Adrenal gland (tissue), 12 donors: Measurements from ENCODE around the gene SYPL2. TPM values are rescaled to one million over a fixed set of nuclear protein-coding genes. Genes with fewer than 3 reads are reported as not detected.

Experiments used
- DNase-seq, 7 donors: peaks; one replicate each; pipeline ENCODE4 v3.0.0-alpha.2; 2019 to 2020
- H3K27ac ChIP-seq, 5 donors: fragments of 200-600 bp; sonication (generic) in 4 of 5; 1 replicate in 3 of 5; 2 replicates in 2 of 5; pipeline versions ENCODE4 v1.5.1 to v1.8.0; 2016 to 2020; ENCODE audit warnings: mild to moderate bottlenecking in 1 of 5
- H3K27me3 ChIP-seq: fragments of 200-600 bp; 2 replicates; pipeline ENCODE4 v1.8.0; 2021
- H3K36me3 ChIP-seq, 2 donors: fragments of 200-600 bp; replicated peaks in 1 of 2; 1 replicate in 1 of 2; 2 replicates in 1 of 2; pipeline versions ENCODE4 v1.5.1 to v1.8.0; 2018 to 2022
- H3K4me1 ChIP-seq, 2 donors: fragments of 200-600 bp; replicated peaks in 1 of 2; 1 replicate in 1 of 2; 2 replicates in 1 of 2; pipeline versions ENCODE4 v1.5.1 to v1.8.0; 2018 to 2021
- H3K4me3 ChIP-seq, 4 donors: fragments of 200-600 bp; sonication (generic) in 3 of 4; one replicate each; pipeline ENCODE4 v1.5.1; 2016 to 2018
- H3K9me3 ChIP-seq, 3 donors: fragments of 200-600 bp; sonication (generic) in 1 of 3; replicated peaks in 1 of 3; 1 replicate in 2 of 3; 2 replicates in 1 of 3; pipeline versions ENCODE4 v1.5.1 to v1.8.0; 2016 to 2021
- POLR2A ChIP-seq, 2 donors: fragments of 450-650 bp; IDR thresholded peaks; one replicate each; pipeline ENCODE4 v1.6.1; 2017; ENCODE audit warnings: antibody characterized with exemption in 2 of 2, mild to moderate bottlenecking in 2 of 2, moderate library complexity in 1 of 2
- WGBS, 4 donors: extraction: QIAGEN DNeasy Blood & Tissue Kit in 2 of 4; methylation state at CpG; one replicate each; pipeline versions ENCODE4 v1.1.5 to v1.1.7; 2013 to 2017; 5-methylcytosine and 5-hydroxymethylcytosine counted together
- intact Hi-C, 2 donors: fragments of 100-400 bp; cut with DNase I; formaldehyde crosslinking; loops; one replicate each; pipeline versions ENCODE4 v1.14.1 to v1.15.0; 2022 to 2023
- polyA plus RNA-seq, 3 donors: library from polyadenylated mRNA; stranded (reverse); fragments of 200-250 nt in 2 of 3; fragments of 350-450 nt in 1 of 3; fragmentation: Illumina TruSeq in 1 of 3; extraction: RNeasy Lipid Tissue Mini Kit (QIAGEN cat#74804) in 1 of 3; gene quantifications; one replicate each; pipeline ENCODE4 v1.2.3, GENCODE V29; 2013 to 2014
- total RNA-seq, 9 donors: library from RNA; depleted of rRNA in 4 of 9; stranded (reverse); fragments of >200 nt in 4 of 9; fragments of 120-200 nt in 1 of 9; fragmentation: NEBNext Ultra II Directional in 1 of 9; extraction: Animal tissue kit (Norgen Biotek cat#: 25700) in 1 of 9; gene quantifications; one replicate each; pipeline versions ENCODE4 v1.1.0 to v1.2.4, GENCODE V29; 2013 to 2023
- TF ChIP-seq, protein P1 (sequence below), 6 experiments: fragments of 450-650 bp in 4 of 6; fragments of 200-600 bp in 2 of 6; sonication (generic) in 1 of 6; IDR thresholded peaks; 1 replicate in 5 of 6; 2 replicates in 1 of 6; pipeline versions ENCODE4 v1.5.1 to v1.8.0; 2016 to 2021; ENCODE audit warnings: antibody characterized with exemption in 6 of 6, mild to moderate bottlenecking in 2 of 6, moderate library complexity in 1 of 6
- donor health status: healthy with polysubstance abuse.
- donor health status: Bipolar disorder and iron deficiency.
- donor health status: DM: yes; HTN: yes; CAD: no.
- donor health status: DM: no; HTN: no; CAD: no.
- donor health status: DM: no; HTN: no; CAD: no.
- donor health status: DM: yes; HTN: yes; CAD: no.

The SYPL2 gene
- total and polyA plus RNA-seq, 12 donors: 5.8 to 23.6 (median 11.6) TPM

DNA sequence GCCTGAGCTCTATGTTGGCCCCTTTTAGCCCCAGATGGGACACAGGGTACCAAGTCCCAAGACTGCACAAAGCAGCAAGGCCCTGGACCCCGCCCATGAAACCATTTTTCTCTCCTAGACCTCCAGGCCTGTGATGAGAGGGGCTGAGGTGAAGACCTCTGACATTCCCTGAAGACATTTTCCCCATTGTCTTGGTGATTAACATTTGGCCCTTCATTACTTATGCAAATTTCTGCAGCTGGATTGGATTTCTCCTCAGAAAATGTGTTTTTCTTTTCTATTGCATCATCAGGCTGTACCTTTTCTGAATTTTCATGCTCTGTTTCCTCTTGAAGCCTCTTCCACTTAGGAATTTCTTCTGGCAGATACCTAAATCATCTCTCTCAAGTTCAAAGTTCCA, 31.9 kb upstream of the SYPL2 start:
- H3K27ac ChIP-seq: no peak overlapping the region
- WGBS, 4 donors: 89 to 100% (median 92%) methylated on average over 1 of the region's 1 CpG
- DNase-seq: no peak
- no peak for TF ChIP-seq POLR2A (IDR thresholded peaks at IDR 0.05)
- TF ChIP-seq, protein P1, sequence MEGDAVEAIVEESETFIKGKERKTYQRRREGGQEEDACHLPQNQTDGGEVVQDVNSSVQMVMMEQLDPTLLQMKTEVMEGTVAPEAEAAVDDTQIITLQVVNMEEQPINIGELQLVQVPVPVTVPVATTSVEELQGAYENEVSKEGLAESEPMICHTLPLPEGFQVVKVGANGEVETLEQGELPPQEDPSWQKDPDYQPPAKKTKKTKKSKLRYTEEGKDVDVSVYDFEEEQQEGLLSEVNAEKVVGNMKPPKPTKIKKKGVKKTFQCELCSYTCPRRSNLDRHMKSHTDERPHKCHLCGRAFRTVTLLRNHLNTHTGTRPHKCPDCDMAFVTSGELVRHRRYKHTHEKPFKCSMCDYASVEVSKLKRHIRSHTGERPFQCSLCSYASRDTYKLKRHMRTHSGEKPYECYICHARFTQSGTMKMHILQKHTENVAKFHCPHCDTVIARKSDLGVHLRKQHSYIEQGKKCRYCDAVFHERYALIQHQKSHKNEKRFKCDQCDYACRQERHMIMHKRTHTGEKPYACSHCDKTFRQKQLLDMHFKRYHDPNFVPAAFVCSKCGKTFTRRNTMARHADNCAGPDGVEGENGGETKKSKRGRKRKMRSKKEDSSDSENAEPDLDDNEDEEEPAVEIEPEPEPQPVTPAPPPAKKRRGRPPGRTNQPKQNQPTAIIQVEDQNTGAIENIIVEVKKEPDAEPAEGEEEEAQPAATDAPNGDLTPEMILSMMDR (IDR thresholded peaks at IDR 0.05): no peak
- intact Hi-C loops: no loop called here
- H3K4me3 ChIP-seq: no peak overlapping the region
- no peaks in the 10 kb centered on the region for H3K9me3 ChIP-seq
- peaks cover 0 to 12% of the 10 kb centered on the region in 2 donors for H3K4me1 ChIP-seq
- H3K27me3 ChIP-seq: no peaks in the 10 kb centered on the region
- H3K36me3 ChIP-seq: no peaks in the 10 kb centered on the region

DNA sequence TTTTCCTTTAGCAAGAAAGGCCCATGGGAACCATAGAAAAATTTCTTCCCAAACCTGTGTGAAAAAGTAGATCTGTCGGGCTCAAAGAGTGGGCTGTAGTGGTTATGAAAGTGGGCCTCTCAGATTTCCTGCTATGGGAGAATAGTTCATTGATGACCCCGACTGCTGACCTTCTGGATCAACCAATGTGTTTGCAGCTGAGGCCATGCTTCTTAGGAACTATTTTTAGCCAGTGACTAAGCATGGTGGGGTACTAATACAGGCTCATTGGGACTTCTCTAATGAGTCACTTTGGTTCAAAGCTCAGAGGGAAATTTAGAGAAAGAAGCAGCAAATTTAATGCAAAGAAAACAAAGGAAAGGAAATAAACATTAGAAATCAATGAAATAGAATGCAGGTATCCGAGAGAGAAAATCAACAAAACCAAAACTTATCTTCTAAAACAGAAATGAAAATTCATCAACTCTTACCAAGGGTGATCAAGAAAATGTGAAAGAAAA, 27.5 kb upstream of the SYPL2 start:
- no peaks in the 10 kb centered on the region for H3K36me3 ChIP-seq
- no peaks in the 10 kb centered on the region for H3K27me3 ChIP-seq
- TF ChIP-seq, protein P1 (IDR thresholded peaks at IDR 0.05): no peak
- no peak for TF ChIP-seq POLR2A (IDR thresholded peaks at IDR 0.05)
- no peak overlapping the region for H3K4me3 ChIP-seq
- peaks cover 0 to 12% of the 10 kb centered on the region in 2 donors for H3K4me1 ChIP-seq
- DNase-seq: peak; percentile 24 to 71 (median 58)
- H3K9me3 ChIP-seq: no peaks in the 10 kb centered on the region
- 40 to 59% (median 53%) methylated on average over 3 of the region's 3 CpGs for WGBS, 4 donors
- H3K27ac ChIP-seq: peak overlapping the region in 2 of 5 donors; percentile 22 to 32
- intact Hi-C loops: no loop called here

DNA sequence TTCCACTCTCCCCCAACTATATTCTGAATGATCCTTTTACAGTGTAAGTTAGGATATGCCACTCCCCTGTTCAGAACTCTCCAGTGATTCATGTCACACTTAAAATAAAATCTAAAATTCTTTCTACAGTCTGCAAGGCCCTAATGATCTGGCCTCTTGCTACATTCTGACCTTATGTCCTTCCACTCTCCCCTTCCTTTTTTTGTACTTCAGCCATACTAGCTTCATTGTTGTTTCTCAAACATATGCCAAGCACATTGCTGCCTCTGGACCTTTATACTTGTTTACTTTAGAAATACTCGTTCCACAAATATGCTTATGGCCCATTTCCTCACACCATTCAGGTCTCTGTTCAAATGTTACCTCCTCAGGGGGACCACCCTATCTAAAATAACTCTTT, 25.3 kb upstream of the SYPL2 start:
- Histone ChIP-seq H3K27ac (no peak overlapping the region), H3K4me3 (no peak overlapping the region), H3K36me3 (no peaks in the 10 kb centered on the region), H3K4me1 (peaks cover 0 to 12% of the 10 kb centered on the region in 2 donors), H3K27me3 (no peaks in the 10 kb centered on the region), H3K9me3 (no peaks in the 10 kb centered on the region)
- intact Hi-C loops: no loop called here
- DNase-seq: no peak
- TF ChIP-seq POLR2A (IDR thresholded peaks at IDR 0.05): no peak
- TF ChIP-seq, protein P1 (IDR thresholded peaks at IDR 0.05): no peak
- 43 to 55% (median 45%) methylated on average over 1 of the region's 1 CpG for WGBS, 4 donors

DNA sequence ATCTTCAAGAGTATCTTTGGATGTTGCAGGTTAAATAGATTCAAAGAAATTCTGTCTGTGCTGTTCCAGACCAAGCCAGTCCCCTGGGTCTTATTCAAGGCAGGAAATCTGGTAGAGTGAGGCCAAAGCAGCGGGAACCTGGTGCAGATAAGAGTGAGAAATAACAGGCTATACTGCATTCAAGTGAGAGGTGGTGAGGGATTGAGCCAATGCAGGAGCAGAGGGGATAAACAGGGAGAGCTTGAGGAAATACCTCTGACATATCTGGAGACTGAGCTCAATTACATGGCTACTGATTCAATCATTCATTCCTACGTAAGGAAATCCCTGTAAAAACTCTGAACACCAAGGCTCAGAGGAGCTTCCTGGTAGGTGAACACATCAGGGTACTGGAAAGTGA, 22.9 kb upstream of the SYPL2 start:
- Histone ChIP-seq H3K4me3 (no peak overlapping the region), H3K36me3 (no peaks in the 10 kb centered on the region), H3K27me3 (no peaks in the 10 kb centered on the region), H3K27ac (no peak overlapping the region), H3K4me1 (peaks cover 0 to 10% of the 10 kb centered on the region in 2 donors), H3K9me3 (no peaks in the 10 kb centered on the region)
- intact Hi-C loops: no loop called here
- DNase-seq: no peak
- no peak for TF ChIP-seq POLR2A (IDR thresholded peaks at IDR 0.05)
- TF ChIP-seq, protein P1 (IDR thresholded peaks at IDR 0.05): no peak
- 73 to 85% (median 76%) methylated on average over 2 of the region's 2 CpGs for WGBS, 4 donors
